Activated CD8-positive, alpha-beta memory T cell treated with anti-CD3 and anti-CD28 coated beads for 1 hour (primary cell): ENCODE results near the gene MINDY4.

Experiments used
- DNase-seq, 2 donors: peaks; one replicate each; pipeline ENCODE4 v3.0.0-alpha.2; 2020; ENCODE audit warnings: low read depth in 1 of 2; ENCODE audit errors: extremely low read depth in 1 of 2

Gene MINDY4

DNA sequence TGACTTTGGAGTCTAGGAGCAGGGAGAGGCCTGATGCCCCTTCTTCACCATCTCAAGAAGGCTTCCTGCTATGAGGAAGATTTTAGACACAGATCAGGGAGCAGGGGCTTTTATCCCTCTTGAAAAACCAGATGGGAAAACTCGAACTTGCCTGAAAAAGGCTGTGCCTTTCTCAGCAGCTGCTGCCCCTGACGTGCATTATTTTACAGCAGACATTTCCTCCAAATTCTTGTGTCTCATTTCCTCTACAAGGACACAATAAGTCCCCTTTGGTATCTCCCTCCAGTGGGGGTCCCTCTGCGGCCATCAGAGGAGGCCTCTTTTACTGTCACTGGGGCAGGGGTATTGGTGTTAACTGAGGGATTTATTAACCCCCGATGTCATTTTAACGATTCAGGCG, 102.4 kb downstream of the MINDY4 start:
- no peak for DNase-seq

DNA sequence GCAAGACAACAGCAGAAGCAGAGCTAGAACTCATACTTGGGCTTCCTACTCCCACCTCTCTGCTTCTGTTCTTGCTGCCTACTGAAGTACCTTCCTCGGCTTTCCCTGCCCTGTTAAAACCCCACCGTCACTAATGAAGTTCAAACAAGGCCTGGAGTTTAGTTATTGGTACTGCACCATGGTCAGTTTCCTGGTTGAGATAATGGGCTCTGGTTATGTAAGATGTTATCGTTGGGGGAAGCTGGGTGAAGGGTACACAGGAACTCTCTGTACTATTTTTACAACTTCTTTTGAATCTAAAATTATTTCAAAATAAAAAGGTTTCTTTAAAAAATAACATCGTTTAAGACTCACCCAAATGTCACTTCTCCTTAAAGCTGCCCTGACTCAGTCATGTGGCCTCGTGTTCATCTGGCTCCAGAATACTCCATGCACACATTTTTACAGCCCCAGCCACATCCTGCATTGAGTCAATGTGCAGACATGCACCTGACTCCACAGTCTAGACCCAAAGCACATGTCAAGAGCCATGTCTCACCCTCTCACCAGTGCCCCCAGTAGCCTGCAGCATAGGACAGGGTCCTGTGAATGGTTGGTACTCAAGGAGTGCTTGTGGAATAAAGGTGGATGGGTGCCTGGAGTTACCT, 103.6 kb downstream of the MINDY4 start:
- no peak for DNase-seq

DNA sequence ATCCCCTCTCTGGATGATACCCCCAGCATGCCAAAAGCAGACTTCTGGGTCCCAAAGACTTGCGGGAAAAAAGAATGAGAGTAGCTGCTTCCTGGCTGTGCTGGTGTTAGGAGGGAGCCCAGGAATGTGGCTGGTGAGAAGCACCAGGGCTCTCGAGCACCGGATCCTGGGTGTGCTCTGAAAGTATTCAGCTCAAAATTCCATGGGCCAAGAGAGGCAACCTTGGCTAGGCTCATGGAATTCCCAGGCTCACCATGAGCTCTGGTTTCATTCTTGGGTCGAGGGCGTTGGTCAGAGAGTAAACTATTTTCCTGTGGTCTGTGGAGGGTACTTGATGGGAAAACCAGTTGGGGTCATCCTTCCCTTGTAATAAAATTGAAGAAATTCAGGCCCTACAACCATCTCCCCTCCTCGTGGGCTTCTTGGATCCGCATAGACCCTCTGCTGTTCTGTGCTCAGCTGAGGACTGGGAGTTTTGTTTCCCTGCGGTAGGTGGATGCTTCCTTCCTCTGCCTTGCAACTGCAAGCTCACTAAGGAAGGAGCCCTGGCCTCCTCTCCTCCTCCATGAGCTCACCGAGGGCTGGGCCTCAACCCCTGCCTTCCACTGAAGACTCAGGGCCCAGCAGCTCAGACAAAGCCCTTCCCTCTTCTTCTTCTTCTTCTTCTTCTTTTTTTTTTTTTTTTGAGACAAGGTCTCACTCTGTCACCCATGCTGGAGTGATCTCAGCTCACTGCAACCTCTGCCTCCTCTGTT, 106.0 kb downstream of the MINDY4 start:
- DNase-seq, result no peak

DNA sequence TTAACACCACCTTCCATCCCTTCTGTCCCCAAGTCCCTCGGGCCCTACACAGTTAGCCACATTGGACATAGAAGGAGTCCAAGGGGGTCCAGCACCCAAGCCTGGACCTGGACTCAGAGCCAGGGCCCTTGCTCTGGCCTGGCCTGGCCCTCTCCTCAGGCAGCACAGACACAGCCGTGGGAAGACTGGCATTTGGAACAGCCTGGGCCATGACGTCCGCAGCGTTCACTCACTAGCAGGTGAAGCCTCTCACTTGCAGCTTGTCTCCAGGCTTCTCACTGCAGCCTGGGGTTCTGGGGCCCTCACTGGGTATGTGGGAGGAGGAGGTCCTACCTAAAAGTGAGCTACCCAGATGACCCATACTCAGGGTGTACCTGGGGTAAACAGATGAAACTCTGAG, 106.8 kb downstream of the MINDY4 start:
- no peak for DNase-seq

DNA sequence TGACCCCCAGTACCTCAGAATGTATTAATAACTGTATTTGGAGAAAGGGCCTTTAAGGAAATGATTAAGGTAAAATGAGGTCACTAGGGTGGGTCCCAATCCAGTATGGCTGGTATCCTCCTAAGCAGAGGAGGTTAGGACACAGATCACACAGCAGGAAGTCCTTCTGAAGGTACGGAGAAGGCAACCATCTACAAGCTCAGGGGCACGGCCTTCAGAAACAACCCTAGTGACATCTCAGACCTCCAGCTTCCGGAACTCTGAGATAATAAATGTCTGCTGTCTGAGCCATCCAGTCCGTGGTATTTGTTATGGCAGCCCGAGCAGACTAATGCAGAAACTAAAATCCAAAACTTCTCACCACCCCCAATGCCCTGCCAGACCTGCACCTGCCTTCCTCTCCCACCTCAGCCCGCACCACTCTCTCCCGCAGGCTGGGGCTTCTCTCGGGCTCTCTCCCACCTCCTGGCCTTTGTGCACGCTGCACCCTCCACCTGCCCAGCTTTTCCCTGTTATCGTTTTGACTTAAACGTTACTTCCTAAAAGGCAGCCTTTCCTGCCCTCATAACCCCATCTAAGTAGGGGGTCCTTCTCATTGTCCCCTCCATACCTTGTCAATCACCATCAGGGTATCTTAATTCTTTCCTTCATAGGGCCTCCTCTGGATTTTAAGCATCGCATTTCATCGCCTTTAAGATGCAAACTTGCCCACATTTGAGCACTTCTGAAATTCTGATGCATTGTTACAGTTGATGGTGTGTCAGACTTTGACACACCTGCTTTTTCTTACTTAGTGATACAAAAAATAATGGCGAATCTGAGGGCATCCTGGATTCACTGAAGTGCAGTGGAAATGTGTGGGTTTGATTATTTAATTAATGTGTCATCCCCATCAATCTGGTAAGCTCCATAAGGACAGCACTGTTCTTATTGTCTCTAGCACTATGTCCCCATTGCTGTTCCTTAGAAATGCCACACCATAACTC, 108.2 kb downstream of the MINDY4 start:
- no peak for DNase-seq

DNA sequence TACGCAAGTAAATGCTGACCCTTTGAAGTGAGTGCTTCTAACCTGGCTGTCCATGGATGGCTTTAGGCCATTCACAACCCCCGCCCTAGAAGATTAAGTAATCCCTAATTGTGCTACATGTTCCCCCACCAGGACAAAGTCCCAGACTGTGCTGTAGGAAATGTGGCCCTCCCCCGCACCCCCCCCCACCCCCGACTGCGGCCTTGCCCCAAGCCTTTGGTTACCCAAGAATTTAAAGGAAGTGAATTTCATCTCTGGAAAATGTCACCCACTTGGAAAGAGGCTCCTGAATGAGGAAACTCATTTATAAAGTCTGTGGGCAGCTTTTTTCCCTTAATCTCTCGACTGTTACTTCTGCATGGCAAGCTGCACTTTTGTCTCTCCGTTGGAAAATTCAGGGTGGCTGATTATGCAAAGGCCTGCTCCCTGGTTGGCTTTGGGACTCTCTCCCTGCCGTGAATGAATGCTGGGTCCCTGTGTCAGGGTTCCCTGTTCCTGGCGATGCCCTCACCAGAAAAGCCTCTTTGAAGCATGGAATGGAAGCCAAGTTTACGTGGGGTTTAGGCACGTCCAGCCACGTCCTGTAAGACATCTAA, 109.0 kb downstream of the MINDY4 start:
- DNase-seq, result no peak

DNA sequence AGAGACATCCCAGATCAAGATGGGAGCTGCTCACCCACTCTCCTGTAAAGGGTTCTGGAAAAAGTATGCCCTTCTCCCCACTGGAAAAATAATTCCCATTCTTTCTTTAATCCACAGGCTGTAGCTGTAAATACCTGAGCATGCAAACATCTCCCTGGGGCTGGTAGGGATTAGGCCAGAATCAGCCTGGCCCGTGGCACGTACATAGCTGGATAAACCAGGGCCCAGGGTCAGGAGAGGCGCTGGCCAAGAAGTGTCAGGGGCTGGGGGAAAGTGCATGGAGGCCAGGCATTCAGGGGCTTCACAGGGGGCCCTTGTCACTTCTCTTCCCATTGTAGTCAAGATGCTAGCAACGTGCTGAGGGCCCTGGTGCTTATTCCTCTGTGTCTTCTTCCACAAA, 109.7 kb downstream of the MINDY4 start:
- DNase-seq, result no peak

DNA sequence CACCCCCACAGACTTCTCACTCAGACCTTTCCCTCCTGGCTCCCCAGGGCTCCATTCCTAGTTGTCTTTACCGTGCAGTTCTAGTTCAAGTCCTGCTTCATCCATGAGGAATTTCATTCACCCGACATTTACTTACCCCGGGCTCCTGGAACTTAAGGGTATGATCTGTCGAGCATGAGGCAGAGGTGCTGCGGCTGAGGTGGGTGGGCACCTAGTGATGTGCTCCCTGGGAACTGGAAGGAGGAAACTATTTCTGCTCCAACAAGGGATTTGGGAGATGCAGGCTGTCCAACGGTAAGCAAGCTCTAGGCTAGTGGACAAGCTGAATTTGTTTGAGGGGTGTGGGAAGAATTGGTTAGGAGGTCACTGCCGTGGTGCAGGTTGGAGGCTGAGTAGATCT, 110.2 kb downstream of the MINDY4 start:
- DNase-seq, result no peak

DNA sequence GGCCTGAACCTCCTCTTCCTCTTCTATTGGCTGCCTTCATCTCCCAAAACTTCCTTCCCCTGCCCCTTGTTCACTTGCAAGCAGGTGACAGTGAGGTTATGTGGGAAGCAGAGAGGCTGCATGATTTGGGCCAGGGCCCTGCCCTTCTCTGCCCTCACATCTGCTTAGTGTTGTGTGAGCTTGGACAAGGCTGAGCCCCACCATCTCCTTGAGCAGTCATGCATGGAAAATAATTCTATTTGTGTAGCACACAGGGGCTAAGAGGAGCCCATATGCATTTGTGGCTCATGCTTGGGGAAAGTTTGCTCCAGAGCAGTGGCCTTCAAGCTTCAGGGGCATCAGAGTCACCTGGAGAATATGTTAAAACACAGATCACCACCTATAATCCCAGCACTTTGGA, 113.7 kb downstream of the MINDY4 start:
- DNase-seq, result no peak

DNA sequence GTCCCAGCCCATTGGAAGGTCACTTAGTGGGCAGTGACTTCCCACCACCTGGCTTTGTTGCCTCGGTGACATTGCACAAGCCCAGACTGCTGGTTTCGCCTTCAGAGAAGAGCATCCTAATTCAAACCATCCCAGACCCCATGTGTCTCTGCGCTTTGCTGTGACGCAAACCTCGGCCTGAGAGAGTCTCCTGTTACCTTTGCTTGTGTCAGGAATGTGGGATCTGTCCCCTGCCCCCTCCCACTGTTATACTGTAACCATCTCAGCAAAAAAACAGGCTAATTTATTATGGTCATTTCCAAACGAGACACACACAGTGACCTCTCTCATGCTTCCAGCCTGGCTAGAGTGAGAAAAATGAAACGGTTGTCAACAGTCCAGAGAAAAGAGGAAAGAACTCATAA, 115.4 kb downstream of the MINDY4 start:
- no peak for DNase-seq

DNA sequence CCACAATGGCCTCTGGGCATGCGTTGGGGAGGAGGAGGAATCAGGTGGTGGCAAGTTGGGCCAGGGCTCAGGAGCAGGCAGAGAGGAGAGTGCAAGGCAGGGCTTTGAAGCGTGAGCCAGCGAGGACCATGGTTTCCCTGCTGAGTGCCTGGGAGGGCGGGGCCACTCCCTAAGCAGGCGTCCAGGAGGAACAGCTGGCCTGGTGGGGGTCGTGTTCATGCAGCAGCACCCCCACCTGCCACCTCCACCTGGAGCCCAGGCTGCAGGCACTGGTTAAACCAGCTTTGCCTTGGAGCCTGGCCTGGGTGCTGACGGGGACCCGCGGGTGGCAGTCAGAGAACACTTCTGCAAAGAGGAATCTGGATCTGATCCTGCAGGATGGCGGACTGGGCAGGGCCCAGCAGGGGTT, 116.3 kb downstream of the MINDY4 start:
- DNase-seq, result no peak

DNA sequence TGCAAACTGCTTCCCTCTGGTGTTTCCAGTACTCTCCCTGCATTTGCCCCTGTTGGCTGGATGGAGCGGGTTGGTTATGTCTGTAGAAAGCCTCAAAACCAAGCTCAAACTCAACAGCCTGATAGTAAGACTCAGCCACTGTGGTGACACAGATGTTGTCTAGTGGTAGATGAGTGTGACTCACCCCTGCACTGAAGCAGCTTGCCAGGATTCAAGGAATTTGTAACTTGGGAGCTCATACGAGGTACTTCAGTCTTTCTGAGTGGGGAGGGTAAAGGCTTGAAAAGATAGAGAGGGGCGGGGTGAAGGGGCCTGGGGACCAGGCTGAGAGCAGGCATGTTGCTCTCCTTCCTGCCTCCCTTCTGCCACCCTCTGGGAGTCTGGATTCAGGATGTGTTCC, 117.5 kb downstream of the MINDY4 start:
- DNase-seq, result no peak

DNA sequence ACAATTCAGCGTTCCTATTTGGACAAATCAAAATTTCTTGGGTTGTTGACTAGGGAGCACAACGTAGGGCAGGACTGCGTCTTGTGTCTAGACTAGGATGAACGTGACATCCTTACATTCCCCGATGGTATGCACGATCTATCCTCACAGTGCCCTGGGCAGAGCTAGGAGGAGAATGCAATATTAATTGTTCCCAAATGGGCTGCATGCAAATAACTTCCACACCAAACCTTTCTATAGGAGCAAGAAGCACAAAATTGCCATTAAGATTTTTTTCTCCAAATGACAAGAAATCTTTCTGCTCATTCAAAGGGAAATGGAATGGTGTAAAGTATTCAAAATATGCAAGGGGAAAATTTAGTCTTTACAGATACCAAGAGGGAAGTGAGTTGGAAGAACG, 119.0 kb downstream of the MINDY4 start:
- DNase-seq, result no peak

DNA sequence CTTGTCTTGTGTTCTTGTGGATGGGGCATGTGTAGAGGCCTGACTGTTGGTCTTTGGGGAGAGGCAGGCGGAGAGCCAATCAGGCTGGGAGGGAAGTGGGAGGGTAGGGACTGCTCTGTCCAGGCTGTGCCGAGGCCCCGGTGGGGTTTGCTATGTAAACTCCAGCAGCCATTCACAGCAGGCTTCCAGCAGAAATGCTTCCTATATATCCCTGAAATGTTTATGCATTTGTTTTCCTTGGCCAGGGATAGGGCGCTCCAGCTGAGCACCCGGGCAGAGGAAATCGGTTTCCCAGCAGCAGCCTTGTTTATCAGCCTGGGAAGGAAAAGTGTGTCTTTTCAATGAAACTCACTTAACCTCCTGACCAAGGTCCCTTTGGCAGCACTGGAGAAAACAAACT, 122.1 kb downstream of the MINDY4 start:
- DNase-seq, result no peak

DNA sequence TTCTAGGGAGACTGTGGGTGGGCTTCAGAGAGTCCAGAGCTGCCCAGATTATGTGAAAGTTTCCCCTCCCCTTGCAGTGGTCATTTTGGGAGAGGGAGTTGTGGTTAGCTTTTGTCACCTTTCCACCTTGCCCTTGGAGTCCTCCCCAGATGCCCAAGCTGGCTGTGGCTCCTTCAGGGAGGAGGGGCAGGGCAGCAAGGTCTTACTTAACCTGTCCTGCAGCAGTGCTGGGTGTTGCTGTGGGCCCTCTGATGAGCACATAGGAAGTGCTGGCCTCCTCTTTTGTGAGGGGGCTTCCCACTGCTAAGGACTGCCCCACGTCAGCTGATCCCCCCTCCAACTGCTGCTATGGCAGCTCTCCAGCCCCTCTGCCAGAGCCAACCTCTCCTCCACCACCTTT, 122.8 kb downstream of the MINDY4 start:
- DNase-seq, result no peak

DNA sequence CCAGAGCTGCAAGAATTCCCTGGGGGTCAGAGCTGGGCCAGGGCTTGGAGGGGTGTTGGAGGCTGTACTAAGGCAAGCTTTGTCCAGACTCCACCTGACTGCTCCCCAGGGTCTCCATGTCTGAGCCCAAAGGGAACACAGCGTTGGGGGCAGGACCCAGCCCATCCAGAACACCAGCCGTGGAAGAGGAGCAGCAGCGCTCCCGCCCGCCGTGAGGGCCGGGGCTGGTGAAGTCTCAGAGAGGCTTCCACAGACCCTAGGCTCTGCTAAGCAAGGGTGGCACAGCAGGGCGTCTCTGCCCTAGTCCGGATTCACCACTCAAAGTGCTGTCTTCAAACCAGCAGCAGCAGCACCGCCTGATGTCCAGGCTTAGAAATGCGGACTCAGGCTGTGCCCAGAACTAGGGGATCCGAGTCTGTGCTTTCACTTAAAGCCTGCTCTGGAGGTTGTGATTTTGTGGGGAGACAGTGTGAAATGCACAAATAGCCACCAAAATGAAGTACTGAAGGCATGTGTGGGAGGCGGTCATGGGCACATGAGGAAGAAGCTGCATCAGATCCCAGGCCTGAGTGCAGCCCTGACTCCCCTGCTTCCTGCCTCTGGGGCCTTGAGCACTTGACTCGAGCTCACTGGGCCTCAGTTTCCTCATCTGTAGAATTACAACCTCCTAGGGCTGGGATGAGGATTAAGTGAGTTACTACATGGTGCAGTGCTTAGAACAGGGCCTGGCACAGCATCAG, 123.8 kb downstream of the MINDY4 start:
- no peak for DNase-seq

DNA sequence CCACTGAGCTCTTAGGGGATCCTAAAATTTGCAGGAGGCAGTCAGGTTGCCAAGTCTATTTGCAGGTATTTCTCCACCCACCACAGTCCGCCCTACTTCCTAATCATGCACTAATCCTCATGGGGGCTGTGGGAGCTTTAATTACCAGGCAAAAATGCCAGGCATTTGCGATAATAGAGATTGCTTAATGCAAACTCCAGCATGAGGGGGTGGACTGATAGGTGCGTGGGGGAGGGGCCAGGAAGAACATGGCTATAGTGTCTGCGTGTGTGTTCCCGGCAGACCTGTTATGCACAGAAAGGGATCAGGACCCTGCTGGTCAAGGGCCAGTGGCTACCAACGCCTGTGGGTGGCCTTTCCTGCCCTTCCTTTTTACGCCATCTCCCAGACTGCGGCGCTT, 124.8 kb downstream of the MINDY4 start:
- DNase-seq, result no peak

DNA sequence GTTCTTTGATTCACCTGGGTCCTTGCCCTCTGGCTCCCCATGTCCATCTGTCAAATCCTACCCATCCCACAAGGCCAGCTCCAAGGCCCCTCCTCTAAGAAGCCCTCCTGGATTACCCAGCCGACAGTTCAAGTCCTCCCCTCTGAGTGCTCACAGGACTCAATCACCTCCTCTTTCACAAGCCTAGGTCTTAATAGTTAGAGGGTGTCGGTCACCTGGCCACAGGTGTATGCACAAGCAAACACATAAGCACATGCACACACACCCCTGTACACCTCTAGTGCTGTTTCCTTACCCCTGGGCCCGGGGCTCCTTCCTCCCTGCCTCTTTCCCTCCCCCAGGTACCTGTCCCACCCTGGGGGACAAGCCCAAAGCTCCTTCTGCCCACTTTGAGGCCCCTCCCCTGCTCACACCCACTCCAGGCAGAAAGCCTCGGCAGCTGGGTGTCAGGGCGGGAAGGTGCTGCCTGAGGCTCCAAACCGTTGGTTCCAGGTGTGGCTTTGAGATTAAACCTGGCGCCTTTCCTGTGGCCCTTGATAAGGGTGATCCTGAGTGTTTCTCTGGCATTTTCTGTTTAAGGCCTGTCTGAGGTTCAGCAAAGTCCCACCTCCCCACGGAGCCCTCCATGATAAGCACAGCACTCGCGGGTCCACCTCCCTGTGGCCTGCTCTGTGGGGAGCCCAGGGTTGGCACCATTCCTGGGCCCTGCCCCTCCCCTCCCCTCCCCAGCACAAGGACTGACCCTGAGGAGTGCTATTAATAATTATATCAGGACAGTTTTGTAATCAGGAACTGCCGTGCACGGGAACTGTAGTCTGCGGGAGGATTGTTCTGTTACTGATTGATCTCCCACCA, 125.8 kb downstream of the MINDY4 start:
- no peak for DNase-seq

DNA sequence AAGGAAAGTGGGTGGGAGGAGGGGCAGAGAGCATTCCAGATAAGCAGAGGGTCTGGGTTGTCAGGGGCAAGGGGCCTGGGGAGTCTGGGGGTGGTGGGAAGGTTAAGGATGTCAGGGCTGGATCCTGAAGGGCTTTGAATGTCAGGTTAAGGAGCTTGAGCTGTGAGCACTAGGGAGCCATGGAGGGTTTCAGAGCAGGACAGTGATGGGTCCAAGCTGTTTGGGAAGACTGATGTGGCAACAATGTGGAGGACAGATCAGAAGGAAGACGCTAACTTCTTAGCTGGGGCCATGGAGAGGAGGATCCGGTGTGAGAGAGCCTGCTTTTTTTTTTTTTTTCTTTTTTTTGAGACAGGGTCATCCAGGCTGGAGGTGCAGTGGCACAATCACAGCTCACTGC, 126.6 kb downstream of the MINDY4 start:
- DNase-seq, result no peak

DNA sequence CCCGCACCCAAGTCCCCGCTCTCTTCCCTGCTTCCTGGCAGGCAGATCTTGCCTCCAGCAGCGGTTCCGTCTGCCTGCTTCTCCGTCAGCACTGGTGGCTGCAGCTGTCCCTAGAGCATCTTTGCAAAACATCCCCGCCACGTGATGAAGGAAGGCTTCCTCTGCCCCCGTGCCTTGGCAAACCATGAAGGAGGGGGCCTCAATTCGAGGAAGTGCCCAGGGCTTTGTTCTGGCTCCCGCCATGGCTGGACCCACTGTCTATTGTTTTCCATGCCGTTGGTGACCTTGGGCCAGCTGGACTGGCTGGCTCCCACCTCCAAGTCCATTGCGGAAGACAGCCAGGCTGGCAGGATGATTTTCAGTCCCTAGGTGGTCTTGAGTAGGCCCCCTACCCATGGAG, 127.2 kb downstream of the MINDY4 start:
- DNase-seq, result no peak
